GM21360 (cell line): Measurements from ENCODE around the gene KLHDC8A.

Source experiments
- ATAC-seq: cut with Tn5 transposase; IDR thresholded peaks from one replicate; pipeline ENCODE4 v1.9.1; 2021; ENCODE audit warnings: mild to moderate bottlenecking, moderate library complexity; ENCODE audit not compliant: unreplicated experiment

The KLHDC8A gene

GRCh38 chr1:205346956-205347574 lies 9.7 kb downstream of the KLHDC8A start:
- ATAC-seq: no peak

DNA sequence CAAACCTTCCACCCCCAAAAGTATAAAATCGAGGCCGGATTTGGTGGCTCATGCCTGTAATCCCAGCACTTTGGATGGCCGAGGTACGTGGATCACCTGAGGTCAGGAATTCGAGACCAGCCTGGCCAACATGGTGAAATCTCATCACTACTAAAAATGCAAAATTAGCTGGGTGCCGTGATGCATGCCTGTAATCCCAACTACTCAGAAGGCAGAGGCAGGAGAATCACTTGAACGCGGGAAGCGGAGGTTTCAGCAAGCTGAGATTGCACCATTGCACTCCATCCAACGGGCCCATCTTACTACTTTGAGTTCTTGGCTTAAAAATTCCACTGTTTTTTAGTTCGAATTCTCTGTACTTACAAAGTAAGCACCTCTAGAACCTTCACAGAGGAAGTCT lies 11.0 kb downstream of the KLHDC8A start:
- no peak for ATAC-seq

GRCh38 chr1:205344066-205344928 lies 12.4 kb downstream of the KLHDC8A start:
- no peak for ATAC-seq

GRCh38 chr1:205343431-205344065 lies 13.2 kb downstream of the KLHDC8A start:
- no peak for ATAC-seq

GRCh38 chr1:205342986-205343385 lies 13.7 kb downstream of the KLHDC8A start:
- no peak for ATAC-seq

DNA sequence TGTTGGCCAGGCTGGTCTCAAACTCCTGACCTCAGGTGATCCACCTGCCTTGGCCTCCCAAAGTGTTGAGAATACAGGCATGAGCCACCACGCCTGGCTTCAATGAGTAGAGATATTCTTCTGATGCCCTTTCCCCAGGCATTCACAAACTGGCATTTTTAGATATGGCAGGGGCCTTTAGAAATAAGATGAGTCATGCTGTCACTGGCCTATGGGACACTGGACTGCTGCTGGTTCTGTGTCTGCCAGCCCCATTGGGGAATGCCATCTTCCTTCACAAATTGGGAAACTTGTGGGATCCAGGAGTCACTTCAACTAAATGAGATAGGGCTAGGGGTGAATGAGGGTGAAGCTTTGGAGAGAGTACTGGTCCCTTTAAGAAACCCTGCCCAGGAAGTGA lies 16.0 kb downstream of the KLHDC8A start:
- no peak for ATAC-seq

GRCh38 chr1:205339717-205340116 lies 17.0 kb downstream of the KLHDC8A start:
- no peak for ATAC-seq

- ATAC-seq: no peak
These were observed 17.5 kb downstream of the KLHDC8A start for GRCh38 chr1:205339197-205339702.

GRCh38 chr1:205338011-205338410 lies 18.7 kb downstream of the KLHDC8A start:
- no peak for ATAC-seq

DNA sequence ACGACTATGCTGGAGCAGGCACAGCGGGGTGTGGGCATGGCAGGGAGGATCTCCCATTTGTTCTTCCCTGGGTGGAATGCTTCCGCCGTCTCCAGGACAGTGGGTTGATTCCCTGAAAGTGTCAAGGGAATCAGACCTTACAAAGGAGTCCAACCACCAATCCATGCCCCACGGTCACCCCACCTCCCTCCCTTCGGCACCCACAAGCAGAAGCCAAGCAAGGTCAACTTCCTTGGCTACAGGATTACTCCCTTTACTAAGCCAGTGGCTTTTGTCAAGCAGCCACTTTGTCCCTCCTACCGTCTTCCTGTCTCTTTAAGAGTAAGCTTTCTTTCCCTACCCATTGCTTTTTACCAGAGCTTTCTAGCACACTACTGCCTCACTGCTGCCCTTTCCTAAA lies 19.2 kb downstream of the KLHDC8A start:
- no peak for ATAC-seq

GRCh38 chr1:205335692-205336091 lies 21.0 kb downstream of the KLHDC8A start:
- ATAC-seq: no peak

DNA sequence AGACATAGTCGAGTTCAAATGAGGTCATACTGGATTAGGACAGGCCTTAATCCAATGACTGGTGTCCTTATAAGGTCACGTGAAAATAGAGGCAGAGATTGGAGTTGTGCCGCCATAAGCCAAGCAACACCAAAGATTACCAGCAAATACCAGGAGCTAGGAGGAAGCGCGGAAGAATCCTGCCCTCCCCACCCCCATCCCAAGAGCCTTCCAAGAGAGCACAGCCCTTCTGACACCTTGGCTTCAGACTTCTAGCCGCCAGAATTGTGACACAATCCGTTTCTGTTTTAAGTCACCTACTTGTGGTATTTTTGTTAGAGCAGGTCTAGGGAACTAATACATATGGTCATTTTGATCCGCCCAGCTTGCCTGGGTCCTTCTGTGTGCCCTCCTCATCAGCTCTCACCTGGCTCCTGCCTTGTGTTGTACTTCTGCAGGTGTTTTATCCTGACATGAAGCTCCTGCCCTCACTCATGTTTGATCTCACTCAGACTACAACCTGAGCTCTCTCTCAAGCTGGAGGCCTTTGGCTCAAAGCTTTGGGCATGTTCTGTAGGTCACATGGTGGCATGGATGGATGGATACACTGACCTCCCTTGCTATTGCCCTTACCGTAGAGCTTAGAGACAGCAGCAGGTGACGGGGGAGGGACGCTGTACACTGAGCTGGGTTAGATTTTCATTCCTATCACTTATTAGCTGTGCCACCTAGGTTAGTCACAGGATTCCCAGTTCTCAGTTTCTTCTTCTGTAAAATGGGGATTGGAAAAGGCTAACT lies 24.5 kb downstream of the KLHDC8A start:
- ATAC-seq: no peak

GRCh38 chr1:205330150-205330549 lies 26.6 kb downstream of the KLHDC8A start:
- ATAC-seq: no peak

DNA sequence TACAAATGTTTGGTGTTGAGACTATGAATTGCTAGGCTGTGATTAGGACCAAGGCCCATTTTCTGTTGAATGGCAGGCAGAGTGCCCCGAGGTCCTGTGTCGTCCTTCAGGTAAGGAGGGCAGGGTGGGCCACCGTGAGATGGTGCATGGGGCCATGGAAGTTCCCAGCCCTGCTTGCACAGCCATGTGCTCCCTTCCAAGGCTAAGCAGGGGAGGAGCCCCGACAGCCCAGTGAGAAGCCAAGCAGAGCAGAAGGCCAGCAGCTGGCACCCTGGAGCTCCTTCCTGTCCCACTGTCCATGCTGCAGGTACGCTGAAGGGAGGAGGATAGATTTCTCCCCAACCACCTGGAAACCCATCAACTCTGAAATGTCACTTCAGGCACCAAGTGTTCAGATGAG lies 27.0 kb downstream of the KLHDC8A start:
- no peak for ATAC-seq

GRCh38 chr1:205328476-205328875 lies 28.2 kb downstream of the KLHDC8A start:
- no peak for ATAC-seq

DNA sequence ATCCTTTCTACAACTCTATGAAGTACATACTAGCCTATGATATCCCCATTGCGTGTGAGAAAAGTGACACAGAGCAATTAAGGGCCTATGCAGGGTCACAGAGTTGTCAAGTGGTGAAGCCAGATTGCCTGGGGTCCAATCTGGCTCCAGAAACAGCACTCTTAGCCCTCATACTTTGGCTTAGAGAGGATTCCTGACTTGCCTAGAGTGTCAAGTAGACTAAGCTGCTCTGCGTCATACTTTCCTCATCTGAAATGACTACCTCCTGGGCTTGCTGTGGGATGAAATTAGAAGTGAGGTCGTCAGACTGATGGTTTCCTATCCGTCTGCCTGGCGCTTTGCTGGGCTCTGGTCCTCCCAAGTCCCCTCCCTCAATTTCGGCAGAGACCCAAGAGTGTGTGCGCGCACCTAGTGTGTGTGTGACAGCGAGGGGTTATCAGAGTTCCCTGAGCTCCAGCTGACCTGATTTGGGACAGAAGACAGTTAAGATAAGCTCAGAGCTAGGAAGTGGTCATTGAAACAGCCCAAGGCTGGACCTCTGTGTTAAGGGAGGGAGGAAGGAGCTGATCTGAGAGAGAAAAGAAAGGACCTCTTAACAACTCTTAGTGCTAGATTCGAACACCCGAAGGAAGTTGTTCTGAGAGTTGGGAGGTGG lies 29.8 kb downstream of the KLHDC8A start:
- ATAC-seq: no peak

GRCh38 chr1:205325334-205325884 lies 31.3 kb downstream of the KLHDC8A start:
- ATAC-seq: no peak

GRCh38 chr1:205324781-205325180 lies 31.9 kb downstream of the KLHDC8A start:
- ATAC-seq: no peak

DNA sequence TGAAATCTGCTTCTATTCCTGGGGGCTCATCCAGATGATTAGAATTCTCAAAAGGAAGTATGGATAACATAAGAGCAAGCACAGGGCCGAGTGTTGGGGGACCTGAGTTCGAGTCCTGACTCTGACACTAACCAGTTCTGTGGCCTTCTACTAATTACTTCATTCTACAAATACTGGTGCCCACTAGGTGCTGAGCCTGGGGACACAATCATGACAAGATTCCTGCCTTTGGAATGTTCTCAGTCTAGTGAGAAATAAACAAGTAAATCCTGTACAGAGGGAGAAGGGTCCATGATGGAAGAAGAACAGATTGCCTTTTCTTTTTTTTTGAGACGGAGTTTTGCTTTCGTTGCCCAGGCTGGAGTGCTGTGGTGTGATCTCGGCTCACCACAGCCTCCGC lies 32.9 kb downstream of the KLHDC8A start:
- no peak for ATAC-seq

- no peak for ATAC-seq
These were observed 34.8 kb downstream of the KLHDC8A start for GRCh38 chr1:205321959-205322283.
